WTC11 (cell line): ENCODE measurements around the gene CCDC69. TPM values are rescaled to one million over a fixed set of nuclear protein-coding genes. Genes with fewer than 3 reads are reported as not detected.
A peak's percentile ranks its signal among the peaks of the same experiment; 100 is the strongest.

Experiments used
- ATAC-seq: fragments of 200-7000 bp; cut with Tn5 transposase; 2 replicates; pipeline ENCODE4 v1.10.0; 2021; ENCODE audit warnings: mild to moderate bottlenecking, moderate library complexity
- CTCF ChIA-PET: fragments of 300-600 bp; sonication (Branson Sonifier 250); formaldehyde crosslinking; loops from one replicate; lab custom pipeline; 2021; ENCODE audit warnings: antibody characterized with exemption; lab: Charles Lee
- POLR2A ChIA-PET: fragments of 350-600 bp; sonication (Branson Sonifier 250); formaldehyde crosslinking; loops from one replicate; lab custom pipeline; 2021; ENCODE audit warnings: antibody characterized with exemption; lab: Charles Lee
- DNase-seq: peaks from one replicate; pipeline ENCODE4 v3.0.0; 2021; ENCODE audit warnings: low spot score
- H3K27ac Mint-ChIP-seq: 2 replicates; pipeline ENCODE4 v1.8.0; 2021; ENCODE audit warnings: mixed read lengths
- H3K27me3 Mint-ChIP-seq: 2 replicates; pipeline ENCODE4 v1.8.0; 2021; ENCODE audit warnings: low read depth, mild to moderate bottlenecking, moderate library complexity, mixed read lengths
- H3K36me3 Mint-ChIP-seq: 2 replicates; pipeline ENCODE4 v1.8.0; 2021; ENCODE audit warnings: mixed read lengths
- H3K4me1 Mint-ChIP-seq: 2 replicates; pipeline ENCODE4 v1.8.0; 2022; ENCODE audit warnings: mixed read lengths
- H3K4me3 Mint-ChIP-seq: 2 replicates; pipeline ENCODE4 v1.8.0; 2021; ENCODE audit warnings: mild to moderate bottlenecking, moderate library complexity, mixed read lengths
- H3K9me3 Mint-ChIP-seq: 2 replicates; pipeline ENCODE4 v1.8.0; 2021; ENCODE audit warnings: mixed read lengths
- CBFB ChIP-seq: sonication (generic); formaldehyde crosslinking; IDR thresholded peaks from 2 replicates; pipeline ENCODE4 v1.8.1; 2022; ENCODE audit warnings: mild to moderate bottlenecking, low read depth, missing genetic modification reagents
- CREM ChIP-seq: sonication (generic); formaldehyde crosslinking; IDR thresholded peaks from 2 replicates; pipeline ENCODE4 v1.8.1; 2022; ENCODE audit warnings: mild to moderate bottlenecking, missing genetic modification reagents, moderate library complexity
- ESRRA ChIP-seq: sonication (generic); formaldehyde crosslinking; IDR thresholded peaks from 2 replicates; pipeline ENCODE4 v1.8.1; 2022; ENCODE audit warnings: mild to moderate bottlenecking, missing genetic modification reagents, borderline replicate concordance
- ETV6 ChIP-seq: sonication (generic); formaldehyde crosslinking; IDR thresholded peaks from 2 replicates; pipeline ENCODE4 v1.8.1; 2022; ENCODE audit warnings: mild to moderate bottlenecking, missing genetic modification reagents
- FOXJ3 ChIP-seq: sonication (generic); formaldehyde crosslinking; IDR thresholded peaks from 2 replicates; pipeline ENCODE4 v1.9.0; 2021; ENCODE audit warnings: missing genetic modification reagents, mild to moderate bottlenecking, borderline replicate concordance
- FOXK1 ChIP-seq: sonication (generic); formaldehyde crosslinking; IDR thresholded peaks from 2 replicates; pipeline ENCODE4 v1.8.0; 2022; ENCODE audit warnings: mild to moderate bottlenecking, moderate library complexity, missing genetic modification reagents
- FOXP1 ChIP-seq: sonication (generic); formaldehyde crosslinking; IDR thresholded peaks from 2 replicates; pipeline ENCODE4 v1.8.0; 2022; ENCODE audit warnings: missing genetic modification reagents, mild to moderate bottlenecking, moderate library complexity, borderline replicate concordance
- GABPB1 ChIP-seq: sonication (generic); formaldehyde crosslinking; IDR thresholded peaks from 2 replicates; pipeline ENCODE4 v1.8.1; 2023; ENCODE audit warnings: mild to moderate bottlenecking, missing genetic modification reagents
- IRF2 ChIP-seq: sonication (generic); formaldehyde crosslinking; IDR thresholded peaks from 2 replicates; pipeline ENCODE4 v1.8.0; 2022; ENCODE audit warnings: low read depth, missing genetic modification reagents, borderline replicate concordance
- JAZF1 ChIP-seq: fragments of 250-450 bp; sonication (Bioruptor Pico); IDR thresholded peaks from 2 replicates; pipeline ENCODE4 v1.9.0; 2021; ENCODE audit warnings: moderate library complexity, mild to moderate bottlenecking, inconsistent platforms
- MLX ChIP-seq: sonication (generic); formaldehyde crosslinking; IDR thresholded peaks from 2 replicates; pipeline ENCODE4 v1.8.1; 2023; ENCODE audit warnings: mild to moderate bottlenecking, missing genetic modification reagents, moderate library complexity
- MYBL2 ChIP-seq: sonication (generic); formaldehyde crosslinking; IDR thresholded peaks from 2 replicates; pipeline ENCODE4 v1.8.1; 2023; ENCODE audit warnings: mild to moderate bottlenecking, moderate library complexity, missing genetic modification reagents
- NFYB ChIP-seq: sonication (generic); formaldehyde crosslinking; conservative IDR thresholded peaks from 2 replicates; pipeline ENCODE4 v1.8.0; 2022; ENCODE audit warnings: low read depth, missing genetic modification reagents
- NR1H2 ChIP-seq: sonication (generic); formaldehyde crosslinking; IDR thresholded peaks from 2 replicates; pipeline ENCODE4 v1.9.0; 2021; ENCODE audit warnings: mild to moderate bottlenecking, moderate library complexity, missing genetic modification reagents
- NR3C1 ChIP-seq: sonication (generic); formaldehyde crosslinking; conservative IDR thresholded peaks from 2 replicates; pipeline ENCODE4 v1.8.1; 2023; ENCODE audit warnings: low read depth, mild to moderate bottlenecking, missing genetic modification reagents
- OVOL2 ChIP-seq: fragments of 250-450 bp; sonication (Bioruptor Pico); IDR thresholded peaks from 2 replicates; pipeline ENCODE4 v1.9.0; 2021; ENCODE audit warnings: mild to moderate bottlenecking, borderline replicate concordance
- RORB ChIP-seq: fragments of 250-450 bp; sonication (Bioruptor Pico); IDR thresholded peaks from 2 replicates; pipeline ENCODE4 v1.9.0; 2021; ENCODE audit warnings: mild to moderate bottlenecking
- TP53 ChIP-seq: sonication (generic); formaldehyde crosslinking; IDR thresholded peaks from 2 replicates; pipeline ENCODE4 v1.8.1; 2023; ENCODE audit warnings: mild to moderate bottlenecking, missing genetic modification reagents
- ZNF232 ChIP-seq: sonication (generic); formaldehyde crosslinking; IDR thresholded peaks from 2 replicates; pipeline ENCODE4 v1.8.0; 2022; ENCODE audit warnings: mild to moderate bottlenecking, missing genetic modification reagents
- total RNA-seq: library from RNA; stranded (reverse); gene quantifications from 3 replicates; pipeline ENCODE4 v1.2.3, GENCODE V29; 2021
- TF ChIP-seq, protein P1 (sequence below): fragments of 250-450 bp; sonication (Bioruptor Pico); IDR thresholded peaks from 2 replicates; pipeline ENCODE4 v1.9.0; 2021; ENCODE audit warnings: moderate library complexity, mild to moderate bottlenecking, inconsistent platforms, borderline replicate concordance
- TF ChIP-seq, protein P2 (sequence below): fragments of 250-450 bp; sonication (Bioruptor Pico); IDR thresholded peaks from 2 replicates; pipeline ENCODE4 v2.1.2; 2022; ENCODE audit warnings: mild to moderate bottlenecking, moderate library complexity
- TF ChIP-seq, protein P3 (sequence below): sonication (generic); formaldehyde crosslinking; IDR thresholded peaks from 2 replicates; pipeline ENCODE4 v1.8.1; 2023; ENCODE audit warnings: mild to moderate bottlenecking, missing genetic modification reagents, borderline replicate concordance
- TF ChIP-seq, protein P4 (sequence below): fragments of 250-450 bp; sonication (Bioruptor Pico); IDR thresholded peaks from 2 replicates; pipeline ENCODE4 v1.8.0; 2021; ENCODE audit warnings: mild to moderate bottlenecking
- TF ChIP-seq, protein P5 (sequence below): sonication (generic); formaldehyde crosslinking; IDR thresholded peaks from 2 replicates; pipeline ENCODE4 v1.8.0; 2022; ENCODE audit warnings: mild to moderate bottlenecking, missing genetic modification reagents
- TF ChIP-seq, protein P6 (sequence below): sonication (generic); formaldehyde crosslinking; IDR thresholded peaks from 2 replicates; pipeline ENCODE4 v1.8.0; 2022; ENCODE audit warnings: mild to moderate bottlenecking, missing genetic modification reagents

The CCDC69 gene
- total RNA-seq, 1 experiment from 2014 or later, result 12.4 TPM

- DNase-seq, result no peak
- no peak for TF ChIP-seq CBFB (CRISPR knock-in tag)
- TF ChIP-seq FOXJ3 (CRISPR knock-in tag), result no peak
- no peak for TF ChIP-seq FOXP1 (CRISPR knock-in tag)
- TF ChIP-seq FOXK1 (CRISPR knock-in tag), result no peak
- no peak for TF ChIP-seq CREM (CRISPR knock-in tag)
- TF ChIP-seq, protein P1, sequence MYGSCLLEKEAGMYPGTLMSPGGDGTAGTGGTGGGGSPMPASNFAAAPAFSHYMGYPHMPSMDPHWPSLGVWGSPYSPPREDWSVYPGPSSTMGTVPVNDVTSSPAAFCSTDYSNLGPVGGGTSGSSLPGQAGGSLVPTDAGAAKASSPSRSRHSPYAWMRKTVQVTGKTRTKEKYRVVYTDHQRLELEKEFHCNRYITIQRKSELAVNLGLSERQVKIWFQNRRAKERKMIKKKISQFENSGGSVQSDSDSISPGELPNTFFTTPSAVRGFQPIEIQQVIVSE (CRISPR knock-in tag), result no peak
- no peak for TF ChIP-seq IRF2 (CRISPR knock-in tag)
- no peak for TF ChIP-seq MYBL2 (CRISPR knock-in tag)
- TF ChIP-seq NFYB (CRISPR knock-in tag), result no peak
- no peak for TF ChIP-seq ZNF232
- TF ChIP-seq, protein P2, sequence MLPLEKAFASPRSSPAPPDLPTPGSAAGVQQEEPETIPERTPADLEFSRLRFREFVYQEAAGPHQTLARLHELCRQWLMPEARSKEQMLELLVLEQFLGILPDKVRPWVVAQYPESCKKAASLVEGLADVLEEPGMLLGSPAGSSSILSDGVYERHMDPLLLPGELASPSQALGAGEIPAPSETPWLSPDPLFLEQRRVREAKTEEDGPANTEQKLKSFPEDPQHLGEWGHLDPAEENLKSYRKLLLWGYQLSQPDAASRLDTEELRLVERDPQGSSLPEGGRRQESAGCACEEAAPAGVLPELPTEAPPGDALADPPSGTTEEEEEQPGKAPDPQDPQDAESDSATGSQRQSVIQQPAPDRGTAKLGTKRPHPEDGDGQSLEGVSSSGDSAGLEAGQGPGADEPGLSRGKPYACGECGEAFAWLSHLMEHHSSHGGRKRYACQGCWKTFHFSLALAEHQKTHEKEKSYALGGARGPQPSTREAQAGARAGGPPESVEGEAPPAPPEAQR (CRISPR knock-in tag), result no peak
- TF ChIP-seq OVOL2 (CRISPR knock-in tag), result no peak
- TF ChIP-seq, protein P3, sequence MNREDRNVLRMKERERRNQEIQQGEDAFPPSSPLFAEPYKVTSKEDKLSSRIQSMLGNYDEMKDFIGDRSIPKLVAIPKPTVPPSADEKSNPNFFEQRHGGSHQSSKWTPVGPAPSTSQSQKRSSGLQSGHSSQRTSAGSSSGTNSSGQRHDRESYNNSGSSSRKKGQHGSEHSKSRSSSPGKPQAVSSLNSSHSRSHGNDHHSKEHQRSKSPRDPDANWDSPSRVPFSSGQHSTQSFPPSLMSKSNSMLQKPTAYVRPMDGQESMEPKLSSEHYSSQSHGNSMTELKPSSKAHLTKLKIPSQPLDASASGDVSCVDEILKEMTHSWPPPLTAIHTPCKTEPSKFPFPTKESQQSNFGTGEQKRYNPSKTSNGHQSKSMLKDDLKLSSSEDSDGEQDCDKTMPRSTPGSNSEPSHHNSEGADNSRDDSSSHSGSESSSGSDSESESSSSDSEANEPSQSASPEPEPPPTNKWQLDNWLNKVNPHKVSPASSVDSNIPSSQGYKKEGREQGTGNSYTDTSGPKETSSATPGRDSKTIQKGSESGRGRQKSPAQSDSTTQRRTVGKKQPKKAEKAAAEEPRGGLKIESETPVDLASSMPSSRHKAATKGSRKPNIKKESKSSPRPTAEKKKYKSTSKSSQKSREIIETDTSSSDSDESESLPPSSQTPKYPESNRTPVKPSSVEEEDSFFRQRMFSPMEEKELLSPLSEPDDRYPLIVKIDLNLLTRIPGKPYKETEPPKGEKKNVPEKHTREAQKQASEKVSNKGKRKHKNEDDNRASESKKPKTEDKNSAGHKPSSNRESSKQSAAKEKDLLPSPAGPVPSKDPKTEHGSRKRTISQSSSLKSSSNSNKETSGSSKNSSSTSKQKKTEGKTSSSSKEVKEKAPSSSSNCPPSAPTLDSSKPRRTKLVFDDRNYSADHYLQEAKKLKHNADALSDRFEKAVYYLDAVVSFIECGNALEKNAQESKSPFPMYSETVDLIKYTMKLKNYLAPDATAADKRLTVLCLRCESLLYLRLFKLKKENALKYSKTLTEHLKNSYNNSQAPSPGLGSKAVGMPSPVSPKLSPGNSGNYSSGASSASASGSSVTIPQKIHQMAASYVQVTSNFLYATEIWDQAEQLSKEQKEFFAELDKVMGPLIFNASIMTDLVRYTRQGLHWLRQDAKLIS (CRISPR knock-in tag), result no peak
- TF ChIP-seq, protein P4, sequence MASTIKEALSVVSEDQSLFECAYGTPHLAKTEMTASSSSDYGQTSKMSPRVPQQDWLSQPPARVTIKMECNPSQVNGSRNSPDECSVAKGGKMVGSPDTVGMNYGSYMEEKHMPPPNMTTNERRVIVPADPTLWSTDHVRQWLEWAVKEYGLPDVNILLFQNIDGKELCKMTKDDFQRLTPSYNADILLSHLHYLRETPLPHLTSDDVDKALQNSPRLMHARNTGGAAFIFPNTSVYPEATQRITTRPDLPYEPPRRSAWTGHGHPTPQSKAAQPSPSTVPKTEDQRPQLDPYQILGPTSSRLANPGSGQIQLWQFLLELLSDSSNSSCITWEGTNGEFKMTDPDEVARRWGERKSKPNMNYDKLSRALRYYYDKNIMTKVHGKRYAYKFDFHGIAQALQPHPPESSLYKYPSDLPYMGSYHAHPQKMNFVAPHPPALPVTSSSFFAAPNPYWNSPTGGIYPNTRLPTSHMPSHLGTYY, result no peak
- TF ChIP-seq ETV6 (CRISPR knock-in tag), result no peak
- TF ChIP-seq, protein P5, sequence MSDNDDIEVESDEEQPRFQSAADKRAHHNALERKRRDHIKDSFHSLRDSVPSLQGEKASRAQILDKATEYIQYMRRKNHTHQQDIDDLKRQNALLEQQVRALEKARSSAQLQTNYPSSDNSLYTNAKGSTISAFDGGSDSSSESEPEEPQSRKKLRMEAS (CRISPR knock-in tag), result no peak
- no peak for TF ChIP-seq NR1H2
- no peak for TF ChIP-seq JAZF1 (CRISPR knock-in tag)
- no peak for TF ChIP-seq RORB
- H3K36me3 Mint-ChIP-seq, result no peaks in the 10 kb centered on the region
- no peak for ATAC-seq
- ChIA-PET POLR2A (no interaction called here), CTCF (interaction anchor here (2.9 to 3.8 kb wide), 2 partner anchors 15 to 269 kb away, joined by 12 to 70 read pairs; no protein-coding TSS in a partner anchor)
- H3K4me3 Mint-ChIP-seq, result peak overlapping the region; percentile 88
- no peak overlapping the region for H3K27ac Mint-ChIP-seq
- H3K4me1 Mint-ChIP-seq, result peaks cover 37% of the 10 kb centered on the region
- H3K9me3 Mint-ChIP-seq, result no peaks in the 10 kb centered on the region
- no peaks in the 10 kb centered on the region; the same call in 1 of the 2 replicates for H3K27me3 Mint-ChIP-seq
Observed at GRCh38 chr5:151254556-151254955, 30.7 kb upstream of the CCDC69 start.

GRCh38 chr5:151253605-151253950, 29.7 kb upstream of the CCDC69 start:
- ChIA-PET CTCF (interaction anchor here (1.0 to 3.8 kb wide), 10 partner anchors 14 to 405 kb away, joined by 6 to 70 read pairs (median 14); partner anchors contain the start of gene ANXA6), POLR2A (no interaction called here)
- Mint-ChIP-seq H3K9me3 (no peaks in the 10 kb centered on the region), H3K4me1 (peaks cover 37% of the 10 kb centered on the region), H3K36me3 (no peaks in the 10 kb centered on the region), H3K4me3 (peak overlapping the region; percentile 88), H3K27me3 (peaks cover 2% of the 10 kb centered on the region), H3K27ac (peak overlapping the region; percentile 92)
- ATAC-seq (no peak), DNase-seq (no peak)
- TF ChIP-seq NR3C1 (CRISPR knock-in tag), result no peak
- TF ChIP-seq, protein P4, result no peak
- TF ChIP-seq, protein P5 (CRISPR knock-in tag), result no peak
- TF ChIP-seq, protein P6, sequence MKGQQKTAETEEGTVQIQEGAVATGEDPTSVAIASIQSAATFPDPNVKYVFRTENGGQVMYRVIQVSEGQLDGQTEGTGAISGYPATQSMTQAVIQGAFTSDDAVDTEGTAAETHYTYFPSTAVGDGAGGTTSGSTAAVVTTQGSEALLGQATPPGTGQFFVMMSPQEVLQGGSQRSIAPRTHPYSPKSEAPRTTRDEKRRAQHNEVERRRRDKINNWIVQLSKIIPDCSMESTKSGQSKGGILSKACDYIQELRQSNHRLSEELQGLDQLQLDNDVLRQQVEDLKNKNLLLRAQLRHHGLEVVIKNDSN (CRISPR knock-in tag), result no peak
- no peak for TF ChIP-seq ESRRA
- no peak for TF ChIP-seq FOXK1 (CRISPR knock-in tag)
- TF ChIP-seq ZNF232, result no peak
- no peak for TF ChIP-seq GABPB1 (CRISPR knock-in tag)
- no peak for TF ChIP-seq MLX (CRISPR knock-in tag)
- TF ChIP-seq TP53, result no peak
